Measurements from ENCODE around the gene ALDH3A1.

DNA sequence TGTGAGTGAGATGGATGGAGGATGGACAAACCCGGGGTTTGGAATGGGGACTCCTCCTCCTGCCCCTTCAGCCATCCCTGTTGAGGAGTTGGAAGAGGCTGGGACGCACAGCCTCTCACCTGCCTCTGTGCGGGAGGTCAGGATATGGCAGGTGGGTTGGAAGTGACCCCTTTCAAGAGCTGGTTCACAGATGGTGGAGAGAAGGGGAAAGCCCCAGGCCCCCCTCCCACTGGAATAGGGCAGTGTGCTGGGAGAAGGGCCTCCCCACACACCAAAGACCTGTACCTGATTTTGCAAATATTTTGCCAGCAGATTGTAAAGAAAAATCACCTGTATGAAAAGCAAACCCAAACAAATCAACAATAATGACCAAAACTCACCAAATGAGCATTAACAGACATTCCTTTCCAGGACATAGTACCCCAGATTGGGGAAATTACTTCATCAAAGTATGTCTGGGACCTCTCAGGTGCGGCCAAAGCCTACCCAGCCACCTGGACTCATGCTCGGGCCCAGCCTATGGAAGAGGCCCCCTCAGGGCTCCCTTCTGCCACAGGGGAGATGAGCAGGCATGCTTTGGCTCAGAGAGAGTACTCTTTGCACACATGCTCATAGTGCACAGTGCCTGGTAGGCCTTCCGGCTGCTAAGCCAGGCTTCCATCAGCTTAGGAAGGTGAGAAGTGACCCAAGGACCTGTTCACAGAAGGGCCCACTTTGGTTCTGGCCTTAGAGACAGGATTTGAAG is 39.5 kb downstream of the ALDH3A1 start:
- TF ChIP-seq, protein P1, sequence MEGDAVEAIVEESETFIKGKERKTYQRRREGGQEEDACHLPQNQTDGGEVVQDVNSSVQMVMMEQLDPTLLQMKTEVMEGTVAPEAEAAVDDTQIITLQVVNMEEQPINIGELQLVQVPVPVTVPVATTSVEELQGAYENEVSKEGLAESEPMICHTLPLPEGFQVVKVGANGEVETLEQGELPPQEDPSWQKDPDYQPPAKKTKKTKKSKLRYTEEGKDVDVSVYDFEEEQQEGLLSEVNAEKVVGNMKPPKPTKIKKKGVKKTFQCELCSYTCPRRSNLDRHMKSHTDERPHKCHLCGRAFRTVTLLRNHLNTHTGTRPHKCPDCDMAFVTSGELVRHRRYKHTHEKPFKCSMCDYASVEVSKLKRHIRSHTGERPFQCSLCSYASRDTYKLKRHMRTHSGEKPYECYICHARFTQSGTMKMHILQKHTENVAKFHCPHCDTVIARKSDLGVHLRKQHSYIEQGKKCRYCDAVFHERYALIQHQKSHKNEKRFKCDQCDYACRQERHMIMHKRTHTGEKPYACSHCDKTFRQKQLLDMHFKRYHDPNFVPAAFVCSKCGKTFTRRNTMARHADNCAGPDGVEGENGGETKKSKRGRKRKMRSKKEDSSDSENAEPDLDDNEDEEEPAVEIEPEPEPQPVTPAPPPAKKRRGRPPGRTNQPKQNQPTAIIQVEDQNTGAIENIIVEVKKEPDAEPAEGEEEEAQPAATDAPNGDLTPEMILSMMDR (IDR thresholded peaks at IDR 0.05; ENCODE audit: low read depth, low read length, poor library complexity, severe bottlenecking) = no peak
- TF ChIP-seq EZH2phosphoT487 (IDR thresholded peaks at IDR 0.05; ENCODE audit: borderline replicate concordance, low read length) = no peak
